Stimulated activated naive CD8-positive, alpha-beta T cell treated with anti-CD3 and anti-CD28 coated beads, Interleukin-15, amount 100 ng/mL, for 72 hours (primary cell): ENCODE results near the gene MAP7D1.

Experiments used
- ATAC-seq: fragments of 150-1000 bp; cut with Tn5 transposase; 2 replicates; pipeline ENCODE4 v1.10.0; 2021; ENCODE audit warnings: mild to moderate bottlenecking, moderate library complexity
- DNase-seq, 2 donors: peaks; one replicate each; pipeline ENCODE4 v3.0.0; 2021 to 2022
- H3K27ac Mint-ChIP-seq, 2 donors: one replicate each; pipeline ENCODE4 v1.8.0; 2022; ENCODE audit warnings: mild to moderate bottlenecking in 2 of 2, mixed read lengths in 2 of 2, moderate library complexity in 2 of 2
- H3K27me3 Mint-ChIP-seq: one replicate; pipeline ENCODE4 v1.8.0; 2022; ENCODE audit warnings: mixed read lengths
- H3K4me1 Mint-ChIP-seq: one replicate; pipeline ENCODE4 v1.8.0; 2022; ENCODE audit warnings: mild to moderate bottlenecking, mixed read lengths
- H3K4me3 Mint-ChIP-seq, 2 donors: one replicate each; pipeline ENCODE4 v1.8.0; 2022; ENCODE audit warnings: mild to moderate bottlenecking in 2 of 2, mixed read lengths in 2 of 2, moderate library complexity in 1 of 2
- H3K9me3 Mint-ChIP-seq, 2 donors: one replicate each; pipeline ENCODE4 v1.8.0; 2022; ENCODE audit warnings: mixed read lengths in 2 of 2

MAP7D1 gene

DNA sequence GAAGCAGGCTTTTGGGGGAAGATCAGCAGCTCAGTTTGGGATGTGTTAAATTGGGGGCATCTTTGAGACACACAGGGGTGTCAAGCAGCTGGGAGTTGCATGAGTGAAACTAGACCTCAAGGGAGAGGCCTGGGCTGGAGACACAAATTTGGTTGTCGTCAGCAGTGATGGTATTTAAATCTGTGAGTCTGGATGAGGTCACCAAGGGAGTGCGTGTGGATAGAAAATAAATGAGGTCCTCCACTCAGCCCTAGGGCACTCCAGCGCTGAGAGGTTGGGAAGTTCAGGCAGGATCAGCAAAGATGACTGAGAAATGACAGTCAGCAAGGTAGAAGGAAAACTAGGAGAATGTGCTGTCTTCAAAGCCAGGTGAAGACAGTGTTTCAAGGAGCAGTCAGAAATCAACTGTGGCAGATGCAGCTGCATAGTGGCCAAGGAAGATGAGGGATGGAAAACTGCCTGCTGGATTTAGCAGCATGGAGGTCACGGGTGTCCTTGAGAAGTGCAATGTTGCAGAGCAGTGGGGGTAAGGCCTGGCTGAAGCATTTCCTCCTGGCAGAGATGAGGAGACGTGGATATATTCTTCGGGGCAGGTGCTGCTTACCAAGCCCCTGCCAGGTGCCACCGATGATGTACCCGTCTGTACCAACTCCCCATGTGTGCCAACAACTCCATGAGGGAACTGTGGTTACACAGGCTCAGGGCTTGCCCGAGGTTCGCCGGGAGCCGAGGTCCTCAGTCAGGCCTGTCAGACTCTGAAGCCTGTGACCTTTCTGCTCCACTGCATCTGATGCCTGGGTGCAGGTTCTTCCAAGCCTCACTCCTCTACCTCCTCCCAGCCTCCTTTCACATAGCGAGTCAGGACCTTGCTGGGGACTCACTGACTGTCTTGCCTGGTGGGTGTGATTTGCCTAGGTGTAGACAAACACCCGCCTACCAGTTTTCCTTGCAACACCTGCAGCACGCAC is 11.3 kb downstream of the MAP7D1 start:
- Mint-ChIP-seq H3K9me3 (no peaks in the 10 kb centered on the region), H3K27ac (peak overlapping the region; percentile 7 to 29), H3K27me3 (no peaks in the 10 kb centered on the region), H3K4me1 (peaks cover 58% of the 10 kb centered on the region), H3K4me3 (no peak overlapping the region)
- DNase-seq (no peak), ATAC-seq (no peak)

DNA sequence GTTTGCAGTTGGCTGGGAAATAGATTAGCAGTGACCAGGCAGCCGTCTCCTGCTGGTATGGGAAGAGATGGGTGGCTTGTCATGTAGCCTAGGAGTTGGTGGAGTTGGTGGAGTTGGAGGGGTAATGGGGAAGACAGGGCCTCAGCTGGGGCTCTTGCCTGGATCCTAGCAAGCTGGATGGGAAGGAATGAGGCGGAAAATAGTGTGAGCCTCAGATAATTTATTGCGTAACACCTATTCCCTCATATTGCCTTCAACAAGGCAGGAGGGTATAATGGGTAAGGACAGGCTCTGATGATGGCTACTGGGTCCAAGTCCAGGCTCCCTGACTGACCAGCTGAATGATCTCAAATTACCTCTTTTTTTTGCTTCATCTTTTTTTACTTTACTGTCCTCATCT is 12.6 kb downstream of the MAP7D1 start:
- Mint-ChIP-seq H3K27ac (peak overlapping the region in 1 of 2 donors; percentile 79), H3K9me3 (no peaks in the 10 kb centered on the region), H3K27me3 (no peaks in the 10 kb centered on the region), H3K4me1 (peaks cover 55% of the 10 kb centered on the region), H3K4me3 (no peak overlapping the region)
- DNase-seq (no peak), ATAC-seq (no peak)

DNA sequence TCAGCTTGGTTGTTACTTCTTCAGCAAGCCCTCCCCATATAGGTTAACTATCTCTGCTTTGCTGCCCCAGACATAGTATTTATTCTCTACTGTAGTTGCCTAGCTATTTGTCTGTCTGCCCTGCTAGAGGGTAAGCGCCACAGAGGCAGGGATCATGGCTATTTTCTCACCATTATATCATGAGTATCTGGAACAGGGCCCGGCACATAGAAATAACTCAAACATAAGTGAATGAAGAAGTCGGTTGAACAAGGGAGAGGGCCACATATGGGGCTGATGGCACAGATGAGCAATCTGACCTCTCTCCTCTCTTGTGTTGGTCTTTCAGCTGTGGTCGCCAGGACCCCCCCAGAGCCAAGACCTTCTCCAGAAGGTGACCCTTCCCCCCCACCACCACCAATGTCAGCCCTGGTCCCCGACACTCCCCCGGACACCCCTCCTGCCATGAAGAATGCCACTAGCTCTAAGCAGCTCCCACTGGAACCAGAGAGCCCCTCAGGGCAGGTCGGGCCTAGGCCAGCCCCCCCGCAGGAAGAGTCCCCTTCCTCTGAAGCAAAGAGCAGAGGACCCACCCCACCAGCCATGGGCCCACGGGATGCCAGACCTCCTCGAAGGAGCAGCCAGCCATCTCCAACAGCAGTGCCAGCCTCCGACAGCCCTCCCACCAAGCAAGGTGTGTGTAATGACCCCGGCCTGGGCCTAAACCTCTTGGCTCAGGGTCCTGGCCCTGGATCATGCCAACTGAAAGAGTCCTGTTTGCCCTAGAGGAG is 14.9 kb downstream of the MAP7D1 start:
- DNase-seq, result no peak
- Mint-ChIP-seq H3K4me3 (no peak overlapping the region), H3K27me3 (no peaks in the 10 kb centered on the region), H3K4me1 (peaks cover 41% of the 10 kb centered on the region), H3K27ac (peak overlapping the region; percentile 68 to 86), H3K9me3 (no peaks in the 10 kb centered on the region)
- ATAC-seq, result no peak

DNA sequence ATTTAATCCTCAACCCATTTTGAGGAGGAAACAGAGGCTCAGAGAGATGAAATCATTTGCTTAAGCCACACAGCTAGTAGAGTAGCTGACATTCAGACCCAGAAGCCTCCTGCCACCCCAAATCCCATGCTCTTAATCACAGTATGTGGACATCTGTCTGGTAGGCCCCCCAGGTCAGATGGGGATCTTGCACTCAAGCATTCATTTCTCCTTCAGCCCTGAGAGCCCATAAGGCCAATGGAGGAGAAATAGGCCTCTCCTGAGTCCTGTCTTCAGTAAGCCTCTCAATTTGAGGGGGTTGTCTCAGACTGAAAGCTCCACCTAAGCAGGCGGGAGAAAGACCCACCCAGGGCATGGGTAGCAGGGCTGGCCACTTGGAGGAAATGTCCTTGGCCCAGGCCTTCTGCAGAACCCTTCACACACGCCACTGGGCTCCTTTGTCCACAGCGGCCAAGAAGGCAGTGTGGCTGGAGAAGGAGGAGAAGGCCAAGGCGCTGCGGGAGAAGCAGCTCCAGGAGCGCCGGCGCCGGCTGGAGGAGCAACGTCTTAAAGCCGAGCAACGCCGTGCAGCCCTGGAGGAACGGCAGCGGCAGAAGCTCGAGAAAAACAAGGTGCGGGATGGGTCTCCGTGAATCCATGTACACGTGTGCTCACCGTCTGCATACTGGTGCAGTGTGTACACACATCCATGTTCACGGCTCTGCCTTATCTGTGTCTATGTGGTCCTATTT is 16.2 kb downstream of the MAP7D1 start:
- no peak overlapping the region for H3K4me3 Mint-ChIP-seq
- no peaks in the 10 kb centered on the region for H3K27me3 Mint-ChIP-seq
- H3K4me1 Mint-ChIP-seq, result peaks cover 27% of the 10 kb centered on the region
- DNase-seq (no peak), ATAC-seq (no peak)
- peak overlapping the region in 1 of 2 donors; percentile 85 for H3K27ac Mint-ChIP-seq
- H3K9me3 Mint-ChIP-seq, result no peaks in the 10 kb centered on the region

DNA sequence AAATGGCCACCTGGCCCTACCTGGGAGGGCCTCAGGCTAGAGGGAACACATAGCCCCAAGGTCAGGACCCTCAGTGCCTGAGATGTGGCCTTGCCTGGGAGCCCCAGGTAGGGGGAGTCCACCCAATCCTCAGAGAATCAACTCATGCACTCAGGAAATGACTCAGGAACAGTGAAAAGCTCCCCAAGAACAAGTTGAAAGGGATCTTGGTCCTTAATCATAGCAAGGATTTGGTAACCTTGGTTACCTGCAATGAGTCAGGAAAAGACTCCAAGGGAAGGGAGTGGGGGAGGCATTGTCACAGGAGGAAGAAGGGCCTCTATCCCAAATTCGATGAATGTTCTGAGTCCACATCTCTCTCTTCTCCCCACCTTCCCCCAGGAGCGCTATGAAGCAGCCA is 17.0 kb downstream of the MAP7D1 start:
- no peak for DNase-seq
- H3K4me1 Mint-ChIP-seq, result peaks cover 26% of the 10 kb centered on the region
- ATAC-seq, result no peak

DNA sequence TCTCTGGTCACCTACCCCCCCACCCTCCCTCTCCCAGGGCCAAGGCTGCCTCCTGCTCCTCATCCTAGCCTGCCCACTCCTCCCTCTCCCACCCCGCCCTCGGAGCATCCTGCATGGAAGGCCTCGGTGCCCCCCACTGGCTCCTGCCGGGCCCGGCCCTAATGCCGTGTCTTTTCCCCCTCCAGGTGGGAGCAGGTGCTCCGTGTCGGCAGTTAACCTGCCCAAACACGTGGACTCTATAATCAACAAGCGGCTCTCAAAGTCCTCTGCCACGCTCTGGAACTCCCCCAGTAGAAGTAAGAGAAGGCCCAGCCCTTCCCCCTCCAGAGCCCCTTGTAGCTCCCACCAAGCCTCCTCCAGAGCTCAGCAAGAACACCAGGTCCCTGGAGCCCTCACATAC is 18.8 kb downstream of the MAP7D1 start:
- peaks cover 20% of the 10 kb centered on the region for H3K4me1 Mint-ChIP-seq

More for the DNA sequence above, 17.0 kb downstream of the MAP7D1 start:
- Mint-ChIP-seq H3K27me3 (no peaks in the 10 kb centered on the region), H3K9me3 (no peaks in the 10 kb centered on the region), H3K27ac (peak overlapping the region; percentile 2 to 66), H3K4me3 (no peak overlapping the region)

DNA sequence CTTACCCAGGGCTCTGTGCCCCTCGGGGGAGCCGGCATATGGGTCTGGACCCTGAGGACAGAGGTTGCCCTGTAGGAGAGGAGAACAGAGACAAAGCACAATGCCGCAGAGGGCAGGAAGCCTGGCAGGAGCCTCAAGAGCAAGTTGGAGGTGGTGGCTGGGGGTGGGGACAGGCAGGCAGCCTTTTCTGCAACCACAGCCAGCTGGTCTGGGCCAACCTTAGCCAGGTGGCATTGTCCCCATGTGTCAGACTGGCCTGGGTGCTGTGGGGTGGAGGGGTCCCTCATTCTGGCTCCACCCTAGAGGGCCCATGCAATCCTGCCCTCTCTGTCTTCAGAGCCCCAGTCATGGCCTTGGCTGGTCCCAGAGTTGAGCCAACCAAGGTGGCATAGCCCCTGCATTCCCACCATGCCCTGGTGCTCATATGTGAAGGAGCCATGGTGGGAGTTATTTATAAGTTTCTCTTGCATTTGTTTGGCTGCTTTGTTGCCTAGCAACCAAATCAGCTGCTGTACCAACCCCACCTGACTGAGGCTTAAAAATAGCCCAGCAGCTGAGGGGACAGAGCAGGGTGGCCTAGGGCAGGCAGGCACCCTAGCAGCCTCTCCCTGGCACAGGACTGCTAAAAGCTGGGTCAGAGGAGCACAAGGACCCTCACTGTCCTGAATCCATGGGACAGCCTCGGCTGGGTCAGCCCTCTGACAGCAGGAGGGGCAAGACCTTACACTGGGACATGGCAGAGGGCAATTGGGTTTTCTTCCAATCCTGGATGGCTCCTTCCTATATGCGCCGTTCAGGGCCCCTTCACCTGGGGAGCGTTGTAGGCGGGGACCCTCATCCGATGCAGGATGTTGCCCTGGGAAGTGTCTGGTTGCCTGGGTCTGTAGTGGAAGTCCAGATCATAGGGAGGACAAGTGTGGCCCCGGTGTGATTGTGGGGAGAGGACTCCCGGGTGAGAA is 19.5 kb downstream of the MAP7D1 start:
- no peak for DNase-seq
- no peak for ATAC-seq

More for the DNA sequence above, 18.8 kb downstream of the MAP7D1 start:
- H3K27ac Mint-ChIP-seq, result no peak overlapping the region
- no peaks in the 10 kb centered on the region for H3K27me3 Mint-ChIP-seq
- no peak overlapping the region for H3K4me3 Mint-ChIP-seq
- H3K9me3 Mint-ChIP-seq, result no peaks in the 10 kb centered on the region
- DNase-seq, result no peak
- no peak for ATAC-seq

DNA sequence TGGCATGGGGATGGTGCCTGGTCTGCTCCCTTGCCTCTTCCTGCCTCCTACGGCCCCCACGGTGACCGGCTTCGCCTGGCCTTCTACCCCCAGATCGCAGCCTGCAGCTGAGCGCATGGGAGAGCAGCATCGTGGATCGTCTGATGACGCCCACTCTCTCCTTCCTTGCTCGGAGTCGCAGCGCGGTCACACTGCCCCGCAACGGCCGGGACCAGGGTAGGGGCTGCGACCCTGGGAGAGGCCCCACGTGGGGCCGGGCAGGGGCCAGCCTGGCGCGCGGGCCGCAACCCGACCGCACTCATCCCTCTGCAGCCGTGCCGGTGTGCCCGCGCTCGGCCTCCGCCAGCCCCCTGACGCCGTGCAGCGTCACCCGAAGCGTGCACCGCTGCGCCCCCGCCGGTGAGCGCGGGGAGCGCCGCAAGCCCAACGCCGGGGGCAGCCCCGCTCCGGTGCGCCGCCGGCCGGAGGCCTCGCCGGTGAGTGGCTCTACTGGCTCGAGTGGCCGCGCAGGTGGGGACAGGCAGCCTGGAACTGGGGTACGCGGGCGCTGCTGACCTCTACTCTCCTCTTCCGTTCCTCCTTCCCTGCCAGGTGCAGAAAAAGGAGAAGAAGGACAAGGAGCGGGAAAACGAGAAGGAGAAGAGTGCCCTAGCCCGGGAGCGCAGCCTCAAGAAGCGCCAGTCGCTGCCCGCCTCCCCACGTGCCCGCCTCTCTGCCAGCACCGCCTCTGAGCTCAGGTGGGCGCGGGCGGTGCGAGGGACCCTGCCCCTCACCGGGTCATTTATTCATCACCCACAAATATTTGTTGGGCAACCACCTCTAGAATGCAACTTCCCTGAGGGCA is 20.4 kb downstream of the MAP7D1 start:
- DNase-seq, result no peak
- H3K27ac Mint-ChIP-seq, result no peak overlapping the region

More for the DNA sequence above, 19.5 kb downstream of the MAP7D1 start:
- no peaks in the 10 kb centered on the region for H3K9me3 Mint-ChIP-seq
- H3K4me3 Mint-ChIP-seq, result no peak overlapping the region
- no peak overlapping the region for H3K27ac Mint-ChIP-seq
- peaks cover 15% of the 10 kb centered on the region for H3K4me1 Mint-ChIP-seq
- no peaks in the 10 kb centered on the region for H3K27me3 Mint-ChIP-seq

DNA sequence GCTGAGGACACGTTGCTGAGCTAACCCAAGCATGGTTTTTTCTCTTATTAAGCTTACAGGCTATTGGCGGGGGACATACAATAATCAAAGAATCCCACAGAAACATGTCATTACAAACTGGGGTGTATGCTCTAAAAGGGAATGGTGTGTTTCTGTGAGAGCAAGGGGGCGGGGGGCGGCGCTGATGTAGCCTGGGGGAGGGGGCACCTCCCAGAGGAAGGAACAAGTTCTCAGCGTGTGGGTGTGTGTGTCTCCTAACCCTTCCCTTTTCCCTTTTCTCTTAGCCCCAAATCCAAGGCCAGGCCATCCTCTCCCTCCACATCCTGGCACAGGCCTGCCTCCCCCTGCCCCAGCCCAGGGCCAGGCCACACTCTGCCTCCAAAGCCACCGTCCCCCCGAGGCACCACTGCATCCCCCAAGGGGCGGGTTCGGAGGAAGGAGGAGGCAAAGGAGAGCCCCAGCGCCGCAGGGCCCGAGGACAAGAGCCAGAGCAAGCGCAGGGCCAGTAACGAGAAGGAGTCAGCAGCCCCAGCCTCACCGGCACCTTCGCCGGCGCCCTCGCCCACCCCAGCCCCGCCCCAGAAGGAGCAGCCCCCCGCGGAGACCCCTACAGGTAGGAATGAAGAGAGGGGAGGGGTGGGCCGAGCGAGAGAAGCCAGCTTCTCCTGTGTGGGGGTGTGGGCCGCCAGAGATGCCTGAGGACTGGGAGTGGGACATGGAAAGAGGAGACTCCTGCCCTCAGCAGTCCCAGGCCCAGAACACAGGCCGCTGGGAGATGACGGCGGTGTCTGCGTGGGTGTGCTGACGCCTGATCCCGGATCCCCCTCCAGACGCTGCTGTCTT is 21.9 kb downstream of the MAP7D1 start:
- peak overlapping the region in 1 of 2 donors; percentile 27 for H3K27ac Mint-ChIP-seq
- H3K9me3 Mint-ChIP-seq, result no peaks in the 10 kb centered on the region
- peaks cover 2% of the 10 kb centered on the region for H3K4me1 Mint-ChIP-seq
- H3K27me3 Mint-ChIP-seq, result no peaks in the 10 kb centered on the region
- DNase-seq (no peak), ATAC-seq (no peak)
- H3K4me3 Mint-ChIP-seq, result no peak overlapping the region

More for the DNA sequence above, 20.4 kb downstream of the MAP7D1 start:
- Mint-ChIP-seq H3K4me1 (peaks cover 12% of the 10 kb centered on the region), H3K4me3 (no peak overlapping the region), H3K27me3 (no peaks in the 10 kb centered on the region), H3K9me3 (no peaks in the 10 kb centered on the region)
- peak; percentile 64 for ATAC-seq

DNA sequence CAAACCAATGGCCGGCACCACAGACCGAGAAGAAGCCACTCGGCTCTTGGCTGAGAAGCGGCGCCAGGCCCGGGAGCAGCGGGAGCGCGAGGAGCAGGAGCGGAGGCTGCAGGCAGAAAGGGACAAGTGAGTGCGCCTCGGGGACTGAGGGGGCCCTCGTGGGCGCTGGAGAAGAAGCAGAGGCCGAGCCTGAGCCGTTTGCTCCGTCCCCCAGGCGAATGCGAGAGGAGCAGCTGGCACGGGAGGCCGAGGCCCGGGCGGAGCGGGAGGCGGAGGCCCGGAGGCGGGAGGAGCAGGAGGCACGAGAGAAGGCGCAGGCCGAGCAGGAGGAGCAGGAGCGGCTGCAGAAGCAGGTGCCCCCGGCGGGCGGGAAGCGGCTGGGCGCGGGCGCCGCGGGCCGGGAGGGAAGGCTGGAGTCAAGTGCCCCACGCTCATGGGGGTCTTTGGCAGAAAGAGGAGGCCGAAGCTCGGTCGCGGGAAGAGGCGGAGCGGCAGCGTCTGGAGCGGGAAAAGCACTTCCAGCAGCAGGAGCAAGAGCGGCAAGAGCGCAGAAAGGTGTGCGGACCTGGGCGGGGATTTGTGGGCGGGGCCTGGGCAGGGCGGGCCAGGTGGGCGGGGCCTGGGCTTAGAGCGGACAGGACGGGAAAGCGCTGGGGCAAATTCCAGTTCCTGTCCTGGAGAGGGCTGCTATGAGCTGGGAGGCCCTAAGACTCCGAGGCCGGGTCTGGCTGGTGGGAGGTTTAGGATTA is 22.7 kb downstream of the MAP7D1 start:
- H3K27ac Mint-ChIP-seq, result peak overlapping the region in 1 of 2 donors; percentile 85

DNA sequence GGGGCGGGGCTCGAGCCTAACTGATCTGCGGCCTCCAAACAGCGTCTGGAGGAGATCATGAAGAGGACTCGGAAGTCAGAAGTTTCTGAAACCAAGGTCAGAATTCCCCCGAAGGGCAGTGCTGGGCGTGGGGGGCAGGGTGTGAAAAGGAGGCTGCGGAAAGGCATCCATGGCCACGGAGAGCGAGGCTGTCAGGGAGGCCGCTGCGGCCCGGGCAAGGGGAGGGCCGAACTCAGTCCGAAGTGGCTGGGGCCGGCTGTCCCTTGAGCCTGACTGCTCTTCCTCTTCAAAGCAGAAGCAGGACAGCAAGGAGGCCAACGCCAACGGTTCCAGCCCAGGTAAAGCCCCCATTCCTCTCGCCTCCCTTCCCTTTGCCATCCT is 23.2 kb downstream of the MAP7D1 start:
- no peaks in the 10 kb centered on the region for H3K4me1 Mint-ChIP-seq
- no peaks in the 10 kb centered on the region for H3K27me3 Mint-ChIP-seq
- DNase-seq, result no peak
- no peak overlapping the region for H3K4me3 Mint-ChIP-seq
- no peak for ATAC-seq
- H3K27ac Mint-ChIP-seq, result peak overlapping the region in 1 of 2 donors; percentile 85
- no peaks in the 10 kb centered on the region for H3K9me3 Mint-ChIP-seq

More for the DNA sequence above, 22.7 kb downstream of the MAP7D1 start:
- Mint-ChIP-seq H3K4me3 (no peak overlapping the region), H3K4me1 (no peaks in the 10 kb centered on the region), H3K27me3 (no peaks in the 10 kb centered on the region), H3K9me3 (no peaks in the 10 kb centered on the region)
- no peak for ATAC-seq
- no peak for DNase-seq

DNA sequence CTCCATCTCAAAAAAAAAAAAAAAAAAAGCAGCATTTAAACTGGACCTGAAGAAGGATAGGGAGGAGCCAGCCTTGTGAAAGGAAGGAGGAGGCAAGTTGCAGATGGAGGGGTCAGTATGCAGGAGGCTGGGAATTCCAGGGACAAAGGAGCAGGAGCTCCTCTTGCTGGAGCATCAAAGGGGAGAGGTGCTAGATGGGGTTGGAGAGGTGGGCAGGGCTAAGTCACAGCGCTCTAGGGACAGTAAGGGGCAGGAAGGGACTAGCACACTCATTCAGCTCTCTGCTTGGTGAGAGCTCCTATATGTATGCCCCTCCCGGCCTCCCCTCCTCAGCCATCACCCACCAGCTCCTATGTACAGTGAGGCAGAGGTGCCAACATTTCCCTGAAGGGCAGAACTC is 26.8 kb downstream of the MAP7D1 start:
- Mint-ChIP-seq H3K9me3 (no peaks in the 10 kb centered on the region), H3K27me3 (no peaks in the 10 kb centered on the region), H3K27ac (peak overlapping the region in 1 of 2 donors; percentile 94), H3K4me3 (no peak overlapping the region), H3K4me1 (peaks cover under 1% of the 10 kb centered on the region)
- DNase-seq (no peak), ATAC-seq (no peak)
